ENCODE measurements around the gene SV2C.
A peak's percentile ranks its signal among the peaks of the same experiment; 100 is the strongest.
"Not testable (repeated sequence)": the region's sequence is repeated elsewhere in the genome, so short reads cannot be mapped to it uniquely, and the experiment has no call there.

Gene SV2C

GRCh38 chr5:76199336-76200318, 116.4 kb downstream of the SV2C start:
- no peak for DNase-seq

DNA sequence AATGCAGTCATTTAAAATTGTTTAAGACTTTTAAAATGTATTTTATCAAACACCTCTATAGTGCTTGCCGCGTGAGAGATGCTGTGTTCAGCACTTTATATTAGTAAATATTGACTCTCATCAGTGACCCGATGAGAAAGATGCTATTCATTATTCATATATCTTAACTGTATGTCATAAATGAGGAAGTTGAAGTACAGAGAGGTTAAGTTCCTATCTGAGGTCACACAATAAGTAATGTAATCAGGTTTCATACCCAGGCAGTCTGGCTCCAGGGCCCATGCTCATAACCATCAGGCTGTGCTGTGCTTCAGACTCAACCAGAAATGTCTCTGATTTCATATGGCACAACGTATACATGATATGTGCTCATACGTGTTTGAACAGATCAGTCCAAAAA, 119.0 kb downstream of the SV2C start:
- DNase-seq, result no peak

GRCh38 chr5:76204191-76204590, 121.0 kb downstream of the SV2C start:
- DNase-seq, result no peak

DNA sequence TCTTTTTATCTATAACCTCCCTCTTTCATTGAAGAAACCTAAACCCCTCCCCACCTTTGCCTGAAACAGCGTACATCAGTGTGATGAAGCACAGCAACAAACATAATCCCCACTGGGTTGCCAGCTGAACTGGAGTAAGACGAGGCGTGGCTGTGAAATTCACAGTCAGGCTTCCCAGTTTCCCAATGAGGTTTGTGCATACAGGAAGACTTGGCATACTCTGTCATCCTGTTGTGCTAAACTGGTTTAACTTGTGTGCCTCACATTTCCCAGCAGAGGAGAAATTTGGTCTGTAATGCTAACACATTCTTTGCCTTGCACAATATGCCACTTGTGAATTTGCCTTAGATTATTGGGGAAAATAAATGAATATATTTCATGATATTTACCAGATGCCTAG, 121.5 kb downstream of the SV2C start:
- DNase-seq, result no peak

- DNase-seq, result no peak
Observed at GRCh38 chr5:76207120-76207519, 123.9 kb downstream of the SV2C start.

- DNase-seq, result no peak
Observed at GRCh38 chr5:76209297-76209696, 126.1 kb downstream of the SV2C start.

GRCh38 chr5:76210946-76211345, 127.8 kb downstream of the SV2C start:
- DNase-seq, result no peak

DNA sequence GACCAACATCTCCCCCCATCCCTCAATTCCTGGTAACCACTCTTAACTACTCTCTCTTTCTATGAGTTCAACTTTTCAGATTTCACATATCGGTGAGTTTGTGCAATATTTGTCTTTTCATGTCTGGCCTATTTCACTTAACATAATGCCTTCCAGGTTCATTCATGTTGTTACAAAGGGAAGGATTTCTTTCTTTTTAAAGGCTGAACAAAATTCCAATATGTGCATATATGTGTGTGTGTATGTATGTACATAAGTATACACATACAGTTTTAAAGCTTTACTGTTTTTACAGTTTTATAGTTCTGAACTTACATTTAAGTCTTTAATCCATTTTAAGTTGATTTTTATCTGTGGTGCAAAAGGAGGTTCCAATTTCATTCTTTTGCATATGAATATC, 130.7 kb downstream of the SV2C start:
- no peak for DNase-seq

- no peak for DNase-seq
Observed at GRCh38 chr5:76216748-76217147, 133.6 kb downstream of the SV2C start.

- no peak for DNase-seq
Observed at GRCh38 chr5:76219636-76220035, 136.5 kb downstream of the SV2C start.

- DNase-seq, result no peak
Observed at GRCh38 chr5:76221311-76221710, 138.1 kb downstream of the SV2C start.

DNA sequence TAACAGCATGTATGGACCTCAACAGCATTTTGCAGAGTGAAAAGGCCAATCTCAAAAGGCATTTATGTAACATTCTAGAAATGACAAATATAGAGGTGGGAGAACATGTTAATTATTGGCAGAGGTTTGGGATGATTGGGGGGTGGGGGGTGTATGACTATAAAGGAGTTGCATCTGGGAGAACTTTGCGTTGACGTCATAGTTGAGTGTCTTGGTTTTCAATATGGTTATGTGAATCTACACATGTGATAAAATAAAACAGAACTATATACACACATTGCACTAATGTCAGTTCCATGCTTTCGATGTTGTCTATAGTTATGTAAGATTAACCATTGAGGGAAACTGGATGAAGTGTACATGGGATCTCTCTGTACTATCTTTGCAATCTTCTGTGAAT, 139.1 kb downstream of the SV2C start:
- no peak for DNase-seq

DNA sequence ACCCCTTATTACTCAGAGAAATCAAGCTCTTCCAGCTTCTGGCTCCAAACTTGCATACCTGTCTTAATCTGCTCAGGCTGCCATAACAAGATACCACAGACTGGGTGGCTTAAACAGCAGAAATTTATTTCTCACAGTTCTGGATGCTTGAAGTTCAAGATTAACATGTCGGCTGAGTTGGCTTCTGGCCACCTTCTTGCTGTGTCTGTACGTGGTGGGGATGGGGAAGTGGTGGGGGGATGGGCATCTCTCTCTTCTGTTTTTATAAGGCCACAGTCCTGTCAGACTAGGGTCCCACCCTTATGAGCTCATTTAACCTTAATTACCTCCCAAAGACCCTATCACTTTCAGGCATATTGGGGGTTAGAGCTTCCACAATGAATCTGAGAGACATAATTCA, 140.5 kb downstream of the SV2C start:
- DNase-seq, result no peak

GRCh38 chr5:76224898-76225297, 141.7 kb downstream of the SV2C start:
- DNase-seq, result no peak

DNA sequence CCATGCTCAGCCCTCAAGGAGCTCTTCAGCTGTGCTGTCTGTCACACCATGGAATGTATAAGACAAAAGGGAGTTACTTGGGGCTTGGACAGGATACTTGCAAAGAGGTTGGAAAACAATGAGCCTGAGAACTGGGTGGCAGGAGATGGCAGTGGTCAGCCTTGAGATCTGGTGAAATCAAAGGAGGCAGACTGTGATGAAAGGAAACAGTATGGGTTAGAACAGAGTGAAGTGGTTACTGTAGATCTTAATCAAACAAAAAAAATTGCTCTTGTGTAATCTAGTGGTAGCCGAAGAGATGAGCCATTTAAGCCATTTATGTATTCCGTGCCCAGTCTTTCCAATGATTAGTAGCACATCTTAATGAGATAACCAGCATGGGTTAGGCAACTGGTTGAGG, 142.2 kb downstream of the SV2C start:
- no peak for DNase-seq

GRCh38 chr5:76229900-76230299, 146.7 kb downstream of the SV2C start:
- no peak for DNase-seq

DNA sequence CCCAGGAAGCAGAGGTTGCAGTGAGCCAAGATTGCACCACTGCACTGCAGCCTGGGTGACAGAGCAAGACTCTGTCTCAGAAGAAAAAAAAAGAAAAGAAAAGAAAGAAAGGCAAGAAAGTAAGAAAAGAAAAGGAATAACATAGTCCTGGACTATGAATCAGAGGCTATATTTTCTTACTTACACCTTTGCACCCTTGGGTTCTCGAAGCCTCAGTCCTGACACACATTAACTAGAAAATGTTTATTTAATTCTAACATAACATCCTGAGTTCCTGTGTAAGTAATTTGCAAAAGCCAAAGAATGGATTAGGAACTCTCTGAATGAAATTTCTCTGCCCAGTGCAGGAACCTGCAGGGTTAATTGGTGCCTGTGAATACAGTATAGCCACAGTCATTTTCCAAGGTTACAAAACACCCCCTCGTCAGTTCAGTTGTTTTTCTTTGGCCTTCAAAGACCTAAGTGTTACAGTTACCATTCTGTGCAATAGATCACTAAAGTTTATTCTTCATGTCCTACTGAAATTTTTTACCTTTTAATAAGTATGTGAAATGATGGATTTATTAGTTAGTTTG, 147.6 kb downstream of the SV2C start:
- DNase-seq, result no peak

DNA sequence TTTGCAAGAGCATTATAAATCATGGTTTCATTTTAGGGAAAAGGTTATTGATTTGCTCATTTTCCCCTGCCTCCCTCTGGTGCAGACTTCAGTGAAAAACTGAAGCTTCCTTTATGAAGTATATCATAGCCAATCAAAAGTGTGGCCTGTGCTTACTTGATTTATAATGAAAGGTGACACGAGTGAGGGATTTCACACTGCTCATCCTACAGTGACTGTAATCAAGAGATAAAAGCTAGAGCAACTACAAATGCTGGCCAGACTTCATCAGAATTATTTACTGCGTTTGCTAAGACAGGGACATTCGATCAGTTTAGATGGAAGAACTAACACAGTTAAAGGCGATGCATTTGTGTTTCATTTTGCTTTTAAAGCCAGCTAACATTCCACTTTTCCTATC, 151.5 kb downstream of the SV2C start:
- DNase-seq, result no peak

- no peak for DNase-seq
Observed at GRCh38 chr5:76236684-76237083, 153.5 kb downstream of the SV2C start.

DNA sequence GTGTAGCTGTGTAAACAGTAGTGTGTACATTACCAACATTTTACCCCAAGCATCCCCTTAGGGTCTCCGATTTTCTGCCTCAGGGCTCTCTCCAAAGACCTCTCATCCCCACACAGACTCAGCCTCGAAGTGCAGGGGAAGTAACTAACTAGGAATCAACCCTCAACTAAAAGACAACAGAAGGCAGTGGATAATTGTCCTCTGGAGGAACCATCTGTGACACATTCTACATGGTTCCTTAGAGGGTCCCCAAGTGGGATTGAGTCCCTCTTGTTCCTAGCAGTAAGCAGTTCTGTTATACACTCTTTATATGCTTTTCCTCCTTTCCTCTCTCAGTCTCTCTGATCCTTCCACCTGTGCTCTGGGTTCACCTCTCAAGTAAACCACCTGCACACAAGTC, 157.2 kb downstream of the SV2C start:
- no peak for DNase-seq

DNA sequence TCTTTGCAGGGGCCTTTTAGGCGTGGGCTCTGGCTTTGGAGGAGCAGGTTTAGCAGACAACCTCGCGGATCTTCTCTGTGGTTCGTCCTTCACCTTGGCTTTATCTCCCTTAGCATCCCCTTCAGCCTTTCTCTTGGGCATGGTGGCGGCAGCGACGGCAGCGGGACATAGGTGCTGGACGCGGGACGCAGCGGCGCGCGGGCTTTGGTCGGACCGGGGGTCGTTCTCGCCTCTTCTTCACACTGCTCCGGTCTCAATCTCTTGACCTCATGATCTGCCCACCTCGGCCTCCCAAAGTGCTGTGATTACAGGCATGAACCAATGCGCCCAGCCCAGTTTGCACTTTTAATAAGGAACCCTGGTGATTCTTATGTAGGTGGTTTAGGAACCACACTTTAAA, 159.0 kb downstream of the SV2C start:
- not testable (repeated sequence) for DNase-seq

- no peak for DNase-seq
Observed at GRCh38 chr5:76245590-76245989, 162.4 kb downstream of the SV2C start.

GRCh38 chr5:76249621-76250020, 166.4 kb downstream of the SV2C start:
- peak in 1 of 51 donors; percentile 20 for DNase-seq
